ENCODE results near the gene SEC22B. TPM values are rescaled to one million over a fixed set of nuclear protein-coding genes. Genes with fewer than 3 reads are reported as not detected.
"Not testable (repeated sequence)": the region's sequence is repeated elsewhere in the genome, so short reads cannot be mapped to it uniquely, and the experiment has no call there.

SEC22B gene
- total and polyA plus RNA-seq, 2 experiments from 2014 or later, result 28.8 to 52.9 TPM

GRCh38 chr1:120117371-120118177 lies 58.7 kb downstream of the SEC22B start:
- Histone ChIP-seq H3K27ac (peak overlapping the region; percentile 75), H3K4me2 (peak overlapping the region; percentile 56)
- H3K36me3 ChIP-seq (replicated peaks; ENCODE audit: insufficient read depth, low read depth); H3K9me3 ChIP-seq (ENCODE audit: low read depth); H4K20me1 ChIP-seq (ENCODE audit: insufficient read depth, poor library complexity, severe bottlenecking); H3K4me1 ChIP-seq (ENCODE audit: insufficient read depth); H2AFZ ChIP-seq; H3K27me3 ChIP-seq; H3K9me2 ChIP-seq (replicated peaks; ENCODE audit: insufficient read depth); H3K79me2 ChIP-seq; H3K4me3 ChIP-seq: not testable (repeated sequence)
- WGBS (ENCODE audit: low lambda C conversion rate, missing lambda C conversion rate), result 19% methylated on average over 3 of the region's 4 CpGs
- DNase-seq (ENCODE audit: low spot score), result peak; percentile 4

- H3K27me3 ChIP-seq; H3K4me2 ChIP-seq; H3K36me3 ChIP-seq (replicated peaks; ENCODE audit: insufficient read depth, low read depth); H4K20me1 ChIP-seq (ENCODE audit: insufficient read depth, poor library complexity, severe bottlenecking); H3K9me2 ChIP-seq (replicated peaks; ENCODE audit: insufficient read depth); H3K27ac ChIP-seq; H3K9me3 ChIP-seq (ENCODE audit: low read depth); H3K79me2 ChIP-seq; H2AFZ ChIP-seq; H3K4me1 ChIP-seq (ENCODE audit: insufficient read depth); H3K4me3 ChIP-seq; DNase-seq (ENCODE audit: low spot score): not testable (repeated sequence)
- WGBS (ENCODE audit: low lambda C conversion rate, missing lambda C conversion rate), result 94% methylated on average over 2 of the region's 2 CpGs
Observed at GRCh38 chr1:120116094-120116493, 60.2 kb downstream of the SEC22B start.

GRCh38 chr1:120113134-120113533 lies 63.2 kb downstream of the SEC22B start:
- not testable (repeated sequence) for H2AFZ ChIP-seq; H4K20me1 ChIP-seq (ENCODE audit: insufficient read depth, poor library complexity, severe bottlenecking); H3K9me3 ChIP-seq (ENCODE audit: low read depth); H3K79me2 ChIP-seq; H3K27ac ChIP-seq; H3K4me3 ChIP-seq; H3K36me3 ChIP-seq (replicated peaks; ENCODE audit: insufficient read depth, low read depth); H3K9me2 ChIP-seq (replicated peaks; ENCODE audit: insufficient read depth); H3K4me2 ChIP-seq; H3K27me3 ChIP-seq; DNase-seq (ENCODE audit: low spot score); H3K4me1 ChIP-seq (ENCODE audit: insufficient read depth)
- 100% methylated on average over 1 of the region's 3 CpGs for WGBS (ENCODE audit: low lambda C conversion rate, missing lambda C conversion rate)

GRCh38 chr1:120112212-120112611 lies 64.1 kb downstream of the SEC22B start:
- not testable (repeated sequence) for H3K4me3 ChIP-seq; H3K9me3 ChIP-seq (ENCODE audit: low read depth); H3K27ac ChIP-seq; H3K27me3 ChIP-seq; H3K4me1 ChIP-seq (ENCODE audit: insufficient read depth); H2AFZ ChIP-seq; H4K20me1 ChIP-seq (ENCODE audit: insufficient read depth, poor library complexity, severe bottlenecking); H3K9me2 ChIP-seq (replicated peaks; ENCODE audit: insufficient read depth); H3K79me2 ChIP-seq; H3K36me3 ChIP-seq (replicated peaks; ENCODE audit: insufficient read depth, low read depth); DNase-seq (ENCODE audit: low spot score); H3K4me2 ChIP-seq
- 82% methylated on average over 5 of the region's 5 CpGs for WGBS (ENCODE audit: low lambda C conversion rate, missing lambda C conversion rate)

- not testable (repeated sequence) for H3K27ac ChIP-seq; DNase-seq (ENCODE audit: low spot score); H3K4me2 ChIP-seq; H3K79me2 ChIP-seq; H3K4me3 ChIP-seq; H3K9me3 ChIP-seq (ENCODE audit: low read depth); H2AFZ ChIP-seq; H3K27me3 ChIP-seq; H3K36me3 ChIP-seq (replicated peaks; ENCODE audit: insufficient read depth, low read depth); H4K20me1 ChIP-seq (ENCODE audit: insufficient read depth, poor library complexity, severe bottlenecking); H3K9me2 ChIP-seq (replicated peaks; ENCODE audit: insufficient read depth); H3K4me1 ChIP-seq (ENCODE audit: insufficient read depth)
- WGBS (ENCODE audit: low lambda C conversion rate, missing lambda C conversion rate), result 0% methylated on average over 1 of the region's 3 CpGs
Observed at GRCh38 chr1:120111771-120112170, 64.5 kb downstream of the SEC22B start.

GRCh38 chr1:120111008-120111407 lies 65.3 kb downstream of the SEC22B start:
- DNase-seq (ENCODE audit: low spot score); H3K79me2 ChIP-seq; H3K4me1 ChIP-seq (ENCODE audit: insufficient read depth); H3K9me3 ChIP-seq (ENCODE audit: low read depth); H3K4me2 ChIP-seq; H3K4me3 ChIP-seq; H3K36me3 ChIP-seq (replicated peaks; ENCODE audit: insufficient read depth, low read depth); H2AFZ ChIP-seq; H4K20me1 ChIP-seq (ENCODE audit: insufficient read depth, poor library complexity, severe bottlenecking); H3K27ac ChIP-seq; H3K27me3 ChIP-seq; H3K9me2 ChIP-seq (replicated peaks; ENCODE audit: insufficient read depth): not testable (repeated sequence)
- no CpG with 5 or more reads among the region's 2 CpGs for WGBS (ENCODE audit: low lambda C conversion rate, missing lambda C conversion rate)

- H3K79me2 ChIP-seq; H2AFZ ChIP-seq; H3K27ac ChIP-seq; H4K20me1 ChIP-seq (ENCODE audit: insufficient read depth, poor library complexity, severe bottlenecking); H3K27me3 ChIP-seq; H3K4me2 ChIP-seq; DNase-seq (ENCODE audit: low spot score); H3K4me3 ChIP-seq; H3K36me3 ChIP-seq (replicated peaks; ENCODE audit: insufficient read depth, low read depth); H3K4me1 ChIP-seq (ENCODE audit: insufficient read depth); H3K9me3 ChIP-seq (ENCODE audit: low read depth); H3K9me2 ChIP-seq (replicated peaks; ENCODE audit: insufficient read depth): not testable (repeated sequence)
- 88% methylated on average over 7 of the region's 9 CpGs for WGBS (ENCODE audit: low lambda C conversion rate, missing lambda C conversion rate)
Observed at GRCh38 chr1:120109656-120110055, 66.7 kb downstream of the SEC22B start.

GRCh38 chr1:120109180-120109579 lies 67.1 kb downstream of the SEC22B start:
- not testable (repeated sequence) for H3K4me2 ChIP-seq; H3K27me3 ChIP-seq; H3K79me2 ChIP-seq; H3K9me3 ChIP-seq (ENCODE audit: low read depth); H3K4me3 ChIP-seq; H2AFZ ChIP-seq; H3K9me2 ChIP-seq (replicated peaks; ENCODE audit: insufficient read depth); DNase-seq (ENCODE audit: low spot score); H3K27ac ChIP-seq; H3K4me1 ChIP-seq (ENCODE audit: insufficient read depth); H4K20me1 ChIP-seq (ENCODE audit: insufficient read depth, poor library complexity, severe bottlenecking); H3K36me3 ChIP-seq (replicated peaks; ENCODE audit: insufficient read depth, low read depth)
- 95% methylated on average over 8 of the region's 10 CpGs for WGBS (ENCODE audit: low lambda C conversion rate, missing lambda C conversion rate)

GRCh38 chr1:120105288-120105687 lies 71.0 kb downstream of the SEC22B start:
- not testable (repeated sequence) for H3K4me2 ChIP-seq; H3K36me3 ChIP-seq (replicated peaks; ENCODE audit: insufficient read depth, low read depth); H3K27me3 ChIP-seq; H3K9me3 ChIP-seq (ENCODE audit: low read depth); H3K4me1 ChIP-seq (ENCODE audit: insufficient read depth); DNase-seq (ENCODE audit: low spot score); H3K9me2 ChIP-seq (replicated peaks; ENCODE audit: insufficient read depth); H3K79me2 ChIP-seq; H2AFZ ChIP-seq; H3K27ac ChIP-seq; H3K4me3 ChIP-seq; H4K20me1 ChIP-seq (ENCODE audit: insufficient read depth, poor library complexity, severe bottlenecking)
- WGBS (ENCODE audit: low lambda C conversion rate, missing lambda C conversion rate), result 100% methylated on average over 1 of the region's 2 CpGs
